Stimulated activated CD4-positive, alpha-beta T cell treated with anti-CD3 and anti-CD28 coated beads, Interleukin-15, amount 100 ng/mL, for 1 hour (primary cell): ENCODE data around the gene FAM135A.

Experiments used
- DNase-seq, 2 donors: peaks; one replicate each; pipeline ENCODE4 v3.0.0-alpha.2; 2020; ENCODE audit warnings: low read depth in 1 of 2, low spot score in 1 of 2

The FAM135A gene

GRCh38 chr6:70413114-70413991 lies at the start of gene FAM135A:
FAM135A (plus strand) TSS chr6:70413508; CDS start chr6:70428343, 14,835 bp downstream.
- DNase-seq = peak; percentile 86

- no peak for DNase-seq
Observed at GRCh38 chr6:70363741-70364493, 49.4 kb upstream of the FAM135A start.

GRCh38 chr6:70369332-70369950 lies 43.9 kb upstream of the FAM135A start:
- peak; percentile 26 to 37 for DNase-seq

GRCh38 chr6:70370496-70370895 lies 42.8 kb upstream of the FAM135A start:
- no peak for DNase-seq

- DNase-seq = no peak
Observed at GRCh38 chr6:70371454-70372105, 41.7 kb upstream of the FAM135A start.

GRCh38 chr6:70375166-70375565 lies 38.1 kb upstream of the FAM135A start:
- no peak for DNase-seq

- DNase-seq = no peak
Observed at GRCh38 chr6:70375882-70376281, 37.4 kb upstream of the FAM135A start.

- no peak for DNase-seq
Observed at GRCh38 chr6:70376628-70377027, 36.7 kb upstream of the FAM135A start.

GRCh38 chr6:70377372-70377771 lies 35.9 kb upstream of the FAM135A start:
- DNase-seq = no peak

- DNase-seq = no peak
Observed at GRCh38 chr6:70379473-70380013, 33.8 kb upstream of the FAM135A start.

GRCh38 chr6:70380252-70380651 lies 33.1 kb upstream of the FAM135A start:
- no peak for DNase-seq

GRCh38 chr6:70380771-70381416 lies 32.4 kb upstream of the FAM135A start:
- DNase-seq = no peak

- DNase-seq = no peak
Observed at GRCh38 chr6:70381417-70381782, 31.9 kb upstream of the FAM135A start.

- DNase-seq = no peak
Observed at GRCh38 chr6:70385901-70386300, 27.4 kb upstream of the FAM135A start.

- DNase-seq = no peak
Observed at GRCh38 chr6:70388814-70389213, 24.5 kb upstream of the FAM135A start.

GRCh38 chr6:70389261-70389660 lies 24.0 kb upstream of the FAM135A start:
- no peak for DNase-seq

- no peak for DNase-seq
Observed at GRCh38 chr6:70390067-70390466, 23.2 kb upstream of the FAM135A start.

- DNase-seq = no peak
Observed at GRCh38 chr6:70391492-70391891, 21.8 kb upstream of the FAM135A start.

GRCh38 chr6:70394518-70395300 lies 18.6 kb upstream of the FAM135A start:
- DNase-seq = no peak

- no peak for DNase-seq
Observed at GRCh38 chr6:70395301-70395672, 18.0 kb upstream of the FAM135A start.
